ENCODE measurements around the gene TMEM248. TPM values are rescaled to one million over a fixed set of nuclear protein-coding genes. Genes with fewer than 3 reads are reported as not detected.
A peak's percentile ranks its signal among the peaks of the same experiment; 100 is the strongest.
"Not testable (repeated sequence)": the region's sequence is repeated elsewhere in the genome, so short reads cannot be mapped to it uniquely, and the experiment has no call there.

Gene TMEM248
- total RNA-seq, 1 donor from 2014 or later, result 83.6 TPM

GRCh38 chr7:66913118-66914037 is 7.6 kb upstream of the TMEM248 start:
- Mint-ChIP-seq H3K27me3 (ENCODE audit: insufficient read depth) (peaks cover 2% of the 10 kb centered on the region), H3K36me3 (ENCODE audit: low read depth) (no peaks in the 10 kb centered on the region), H3K4me1 (ENCODE audit: low read depth) (no peaks in the 10 kb centered on the region), H3K27ac (no peak overlapping the region), H3K4me3 (no peak overlapping the region), H3K9me3 (no peaks in the 10 kb centered on the region)
- no peak for DNase-seq (ENCODE audit: low spot score)
- intact Hi-C loops (cut with micrococcal nuclease), result no loop called here

GRCh38 chr7:66917904-66918303 is 3.1 kb upstream of the TMEM248 start:
- DNase-seq (ENCODE audit: low spot score); H3K4me3 Mint-ChIP-seq; intact Hi-C loops (cut with micrococcal nuclease); H3K9me3 Mint-ChIP-seq; H3K27ac Mint-ChIP-seq; H3K27me3 Mint-ChIP-seq (ENCODE audit: insufficient read depth); H3K36me3 Mint-ChIP-seq (ENCODE audit: low read depth): not testable (repeated sequence)
- H3K4me1 Mint-ChIP-seq (ENCODE audit: low read depth), result peaks cover 17% of the 10 kb centered on the region

- Mint-ChIP-seq H3K4me1 (ENCODE audit: low read depth) (peaks cover 21% of the 10 kb centered on the region), H3K36me3 (ENCODE audit: low read depth) (peaks cover 7% of the 10 kb centered on the region), H3K27me3 (ENCODE audit: insufficient read depth) (no peaks in the 10 kb centered on the region), H3K9me3 (no peaks in the 10 kb centered on the region), H3K4me3 (peak overlapping the region; percentile 78), H3K27ac (peak overlapping the region; percentile 55)
- intact Hi-C loops (cut with micrococcal nuclease), result no loop called here
- no peak for DNase-seq (ENCODE audit: low spot score)
These were observed 1.7 kb upstream of the TMEM248 start for GRCh38 chr7:66919304-66919703.

- Mint-ChIP-seq H3K9me3 (no peaks in the 10 kb centered on the region), H3K36me3 (ENCODE audit: low read depth) (peaks cover 7% of the 10 kb centered on the region)
These were observed 1.3 kb upstream of the TMEM248 start for GRCh38 chr7:66919704-66920103.

GRCh38 chr7:66920256-66920655 is 769 bp upstream of the TMEM248 start:
- peaks cover 21% of the 10 kb centered on the region for H3K4me1 Mint-ChIP-seq (ENCODE audit: low read depth)
- H3K9me3 Mint-ChIP-seq, result no peaks in the 10 kb centered on the region
- intact Hi-C loops (cut with micrococcal nuclease), result loop anchor here (1.0 to 10.0 kb wide), 7 partner anchors 59 to 715 kb away; partner anchors contain the start of genes RABGEF1, SBDS and TPST1
- peak overlapping the region; percentile 59 for H3K4me3 Mint-ChIP-seq
- no peak overlapping the region for H3K27ac Mint-ChIP-seq
- H3K36me3 Mint-ChIP-seq (ENCODE audit: low read depth), result peaks cover 8% of the 10 kb centered on the region
- H3K27me3 Mint-ChIP-seq (ENCODE audit: insufficient read depth), result no peaks in the 10 kb centered on the region
- DNase-seq (ENCODE audit: low spot score), result no peak

More at GRCh38 chr7:66919704-66920103, 1.3 kb upstream of the TMEM248 start:
- Mint-ChIP-seq H3K4me1 (ENCODE audit: low read depth) (peaks cover 21% of the 10 kb centered on the region), H3K27me3 (ENCODE audit: insufficient read depth) (no peaks in the 10 kb centered on the region), H3K27ac (no peak overlapping the region), H3K4me3 (peak overlapping the region; percentile 78)
- intact Hi-C loops (cut with micrococcal nuclease), result loop anchor here (1.0 to 10.0 kb wide), 7 partner anchors 59 to 715 kb away; partner anchors contain the start of genes RABGEF1, SBDS and TPST1
- no peak for DNase-seq (ENCODE audit: low spot score)

- H3K4me1 Mint-ChIP-seq (ENCODE audit: low read depth), result peaks cover 21% of the 10 kb centered on the region
- H3K9me3 Mint-ChIP-seq, result no peaks in the 10 kb centered on the region
- intact Hi-C loops (cut with micrococcal nuclease), result loop anchor here (1.0 to 10.0 kb wide), 6 partner anchors 61 to 717 kb away; partner anchors contain the start of gene TPST1
- peaks cover 13% of the 10 kb centered on the region for H3K36me3 Mint-ChIP-seq (ENCODE audit: low read depth)
- H3K27ac Mint-ChIP-seq, result peak overlapping the region; percentile 94
- DNase-seq (ENCODE audit: low spot score), result no peak
- H3K27me3 Mint-ChIP-seq (ENCODE audit: insufficient read depth), result no peaks in the 10 kb centered on the region
- H3K4me3 Mint-ChIP-seq, result peak overlapping the region; percentile 98
These were observed 432 bp downstream of the TMEM248 start for GRCh38 chr7:66921396-66921917.

GRCh38 chr7:66921918-66922486 is 977 bp downstream of the TMEM248 start:
- Mint-ChIP-seq H3K4me1 (ENCODE audit: low read depth) (peaks cover 21% of the 10 kb centered on the region), H3K9me3 (no peaks in the 10 kb centered on the region), H3K27ac (peak overlapping the region; percentile 94), H3K36me3 (ENCODE audit: low read depth) (peaks cover 15% of the 10 kb centered on the region), H3K4me3 (peak overlapping the region; percentile 98), H3K27me3 (ENCODE audit: insufficient read depth) (no peaks in the 10 kb centered on the region)
- intact Hi-C loops (cut with micrococcal nuclease), result loop anchor here (1.0 to 10.0 kb wide), 7 partner anchors 61 to 717 kb away; partner anchors contain the start of gene TPST1
- peak; percentile 30 for DNase-seq (ENCODE audit: low spot score)

GRCh38 chr7:66925255-66925654 is 4.2 kb downstream of the TMEM248 start:
- Mint-ChIP-seq H3K4me1 (ENCODE audit: low read depth) (peaks cover 32% of the 10 kb centered on the region), H3K9me3 (no peaks in the 10 kb centered on the region), H3K27ac (no peak overlapping the region), H3K36me3 (ENCODE audit: low read depth) (peaks cover 23% of the 10 kb centered on the region), H3K4me3 (no peak overlapping the region), H3K27me3 (ENCODE audit: insufficient read depth) (no peaks in the 10 kb centered on the region)
- DNase-seq (ENCODE audit: low spot score), result no peak
- intact Hi-C loops (cut with micrococcal nuclease), result loop anchor here (10.0 kb wide), 2 partner anchors 380 to 720 kb away; partner anchors contain the start of gene TPST1

GRCh38 chr7:66927348-66927948 is 6.4 kb downstream of the TMEM248 start:
- H3K4me3 Mint-ChIP-seq, result no peak overlapping the region
- DNase-seq (ENCODE audit: low spot score), result no peak
- no peaks in the 10 kb centered on the region for H3K27me3 Mint-ChIP-seq (ENCODE audit: insufficient read depth)
- peaks cover 31% of the 10 kb centered on the region for H3K4me1 Mint-ChIP-seq (ENCODE audit: low read depth)
- H3K36me3 Mint-ChIP-seq (ENCODE audit: low read depth), result peaks cover 19% of the 10 kb centered on the region
- H3K27ac Mint-ChIP-seq, result peak overlapping the region; percentile 34
- H3K9me3 Mint-ChIP-seq, result no peaks in the 10 kb centered on the region
- intact Hi-C loops (cut with micrococcal nuclease), result loop anchor here (10.0 kb wide), 2 partner anchors 377 to 723 kb away; partner anchors contain the start of gene TPST1

- H3K27me3 Mint-ChIP-seq (ENCODE audit: insufficient read depth), result no peaks in the 10 kb centered on the region
- peaks cover 27% of the 10 kb centered on the region for H3K4me1 Mint-ChIP-seq (ENCODE audit: low read depth)
- intact Hi-C loops (cut with micrococcal nuclease), result loop anchor here (10.0 kb wide), 2 partner anchors 376 to 724 kb away; partner anchors contain the start of gene TPST1
- H3K27ac Mint-ChIP-seq, result peak overlapping the region; percentile 40
- no peak for DNase-seq (ENCODE audit: low spot score)
- H3K9me3 Mint-ChIP-seq, result no peaks in the 10 kb centered on the region
- peaks cover 19% of the 10 kb centered on the region for H3K36me3 Mint-ChIP-seq (ENCODE audit: low read depth)
- no peak overlapping the region for H3K4me3 Mint-ChIP-seq
These were observed 7.4 kb downstream of the TMEM248 start for GRCh38 chr7:66928388-66928787.

- Mint-ChIP-seq H3K9me3 (no peaks in the 10 kb centered on the region), H3K4me1 (ENCODE audit: low read depth) (peaks cover 31% of the 10 kb centered on the region), H3K27me3 (ENCODE audit: insufficient read depth) (no peaks in the 10 kb centered on the region), H3K36me3 (ENCODE audit: low read depth) (peaks cover 21% of the 10 kb centered on the region), H3K4me3 (no peak overlapping the region), H3K27ac (no peak overlapping the region)
- intact Hi-C loops (cut with micrococcal nuclease), result loop anchor here (10.0 kb wide), 2 partner anchors 376 to 724 kb away; partner anchors contain the start of gene TPST1
- DNase-seq (ENCODE audit: low spot score), result no peak
These were observed 8.1 kb downstream of the TMEM248 start for GRCh38 chr7:66929165-66929564.

- Mint-ChIP-seq H3K9me3 (no peaks in the 10 kb centered on the region), H3K36me3 (ENCODE audit: low read depth) (peaks cover 21% of the 10 kb centered on the region), H3K27ac (no peak overlapping the region), H3K4me1 (ENCODE audit: low read depth) (peaks cover 31% of the 10 kb centered on the region), H3K27me3 (ENCODE audit: insufficient read depth) (no peaks in the 10 kb centered on the region), H3K4me3 (no peak overlapping the region)
- DNase-seq (ENCODE audit: low spot score), result no peak
- intact Hi-C loops (cut with micrococcal nuclease), result loop anchor here (10.0 kb wide), 2 partner anchors 375 to 725 kb away; partner anchors contain the start of gene TPST1
These were observed 8.9 kb downstream of the TMEM248 start for GRCh38 chr7:66929935-66930334.
